Colonic mucosa (tissue), 4 donors: ENCODE measurements around the gene CST3. TPM values are rescaled to one million over a fixed set of nuclear protein-coding genes. Genes with fewer than 3 reads are reported as not detected.

Experiments used
- DNase-seq: peaks from one replicate; pipeline ENCODE4 v3.0.0-alpha.2; 2020
- H3K27ac ChIP-seq: fragments of 200-600 bp; one replicate; pipeline ENCODE4 v1.8.0; 2021
- H3K27me3 ChIP-seq: fragments of 200-600 bp; one replicate; pipeline ENCODE4 v1.8.0; 2021
- H3K36me3 ChIP-seq: fragments of 200-600 bp; one replicate; pipeline ENCODE4 v1.8.0; 2021
- H3K4me1 ChIP-seq: fragments of 200-600 bp; one replicate; pipeline ENCODE4 v1.8.0; 2021; ENCODE audit warnings: mild to moderate bottlenecking
- H3K4me3 ChIP-seq: fragments of 200-600 bp; one replicate; pipeline ENCODE4 v1.8.0; 2021
- H3K9ac ChIP-seq, 2 donors: one replicate each; pipeline ENCODE4 v1.7.0; 2013; ENCODE audit warnings: control low read depth in 2 of 2, low read depth in 2 of 2, low read length in 2 of 2
- H3K9me3 ChIP-seq: fragments of 200-600 bp; one replicate; pipeline ENCODE4 v1.8.0; 2021
- CTCF ChIP-seq: fragments of 200-600 bp; IDR thresholded peaks from one replicate; pipeline ENCODE4 v1.8.0; 2022; ENCODE audit warnings: antibody characterized with exemption, mild to moderate bottlenecking
- intact Hi-C: fragments of 100-400 bp; cut with DNase I; formaldehyde crosslinking; loops from one replicate; pipeline ENCODE4 v1.14.1; 2022
- total RNA-seq, 2 donors: library from RNA; stranded (reverse); fragmentation: NEBNext Ultra II Directional in 1 of 2; extraction: Animal tissue kit (Norgen Biotek cat#: 25700) in 1 of 2; gene quantifications; one replicate each; pipeline ENCODE4 v1.2.1, GENCODE V29; 2021
- donor health status: healthy.
- donor health status: DM: no; HTN: no; CAD: no.
- donor health status: DM: no; HTN: no; CAD: no.

Gene CST3
- total RNA-seq, 2 donors from 2014 or later, result 606 to 666 TPM

DNA sequence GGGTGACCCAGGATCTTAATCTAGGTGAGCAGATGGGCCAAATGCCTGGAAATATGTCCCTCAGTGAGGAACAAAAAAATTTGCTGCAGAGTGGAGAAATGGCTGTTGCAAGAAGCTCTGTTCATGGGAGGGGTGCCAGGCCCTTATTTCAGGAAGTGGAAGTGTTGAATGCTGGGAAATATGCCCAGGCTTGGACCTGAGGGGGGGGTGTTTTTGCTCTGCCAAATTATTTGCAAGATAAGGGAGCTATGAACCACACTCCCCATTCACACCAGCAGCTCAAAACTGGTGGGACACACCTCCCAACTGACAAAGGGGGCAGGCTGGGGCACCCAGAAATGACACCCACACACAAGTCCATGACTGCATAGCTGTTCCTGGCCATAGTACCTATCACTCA lies 42.4 kb upstream of the CST3 start:
- H3K4me3 ChIP-seq, result no peak overlapping the region
- H3K36me3 ChIP-seq, result no peaks in the 10 kb centered on the region
- no peak overlapping the region for H3K27ac ChIP-seq
- H3K27me3 ChIP-seq, result no peaks in the 10 kb centered on the region
- no peak for DNase-seq
- TF ChIP-seq CTCF, result no peak
- no peaks in the 10 kb centered on the region for H3K9me3 ChIP-seq
- H3K9ac ChIP-seq, result no peak overlapping the region
- intact Hi-C loops, result no loop called here
- H3K4me1 ChIP-seq, result no peaks in the 10 kb centered on the region

- Histone ChIP-seq H3K4me3 (no peak overlapping the region), H3K4me1 (no peaks in the 10 kb centered on the region), H3K27ac (no peak overlapping the region), H3K9me3 (no peaks in the 10 kb centered on the region), H3K9ac (no peak overlapping the region), H3K27me3 (no peaks in the 10 kb centered on the region), H3K36me3 (no peaks in the 10 kb centered on the region)
- intact Hi-C loops, result no loop called here
- TF ChIP-seq CTCF, result no peak
- DNase-seq, result no peak
These were observed 41.7 kb upstream of the CST3 start for GRCh38 chr20:23679133-23680092.

DNA sequence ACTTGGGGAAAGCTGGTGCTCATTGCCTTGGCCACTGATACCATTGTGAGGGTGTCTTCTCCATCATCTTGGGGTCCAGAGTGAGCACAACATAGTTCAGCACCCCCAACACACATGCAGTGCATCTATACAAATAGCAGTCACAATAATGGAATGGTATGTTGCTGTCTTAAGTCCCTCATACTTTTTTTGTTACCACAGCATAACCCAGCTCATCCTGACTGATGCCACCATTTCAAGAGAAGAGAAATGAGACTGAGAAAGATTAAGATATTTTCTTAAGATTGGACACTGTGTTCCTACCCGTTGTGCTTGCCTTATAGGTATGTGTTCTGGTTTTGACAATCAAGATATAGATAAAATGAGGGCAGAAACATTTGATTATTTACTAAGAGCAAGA lies 35.5 kb upstream of the CST3 start:
- Histone ChIP-seq H3K4me1 (no peaks in the 10 kb centered on the region), H3K9me3 (no peaks in the 10 kb centered on the region), H3K4me3 (no peak overlapping the region), H3K36me3 (no peaks in the 10 kb centered on the region), H3K27ac (no peak overlapping the region), H3K9ac (no peak overlapping the region), H3K27me3 (no peaks in the 10 kb centered on the region)
- DNase-seq, result no peak
- no peak for TF ChIP-seq CTCF
- intact Hi-C loops, result no loop called here

- H3K4me1 ChIP-seq, result no peaks in the 10 kb centered on the region
- H3K27ac ChIP-seq, result no peak overlapping the region
- H3K36me3 ChIP-seq, result no peaks in the 10 kb centered on the region
- no peak overlapping the region for H3K4me3 ChIP-seq
- intact Hi-C loops, result no loop called here
- no peak for DNase-seq
- no peaks in the 10 kb centered on the region for H3K9me3 ChIP-seq
- no peak for TF ChIP-seq CTCF
- H3K9ac ChIP-seq, result no peak overlapping the region
- H3K27me3 ChIP-seq, result no peaks in the 10 kb centered on the region
These were observed 34.4 kb upstream of the CST3 start for GRCh38 chr20:23672158-23672557.

- no peak overlapping the region for H3K9ac ChIP-seq
- no peaks in the 10 kb centered on the region for H3K4me1 ChIP-seq
- intact Hi-C loops, result no loop called here
- no peak overlapping the region for H3K27ac ChIP-seq
- no peaks in the 10 kb centered on the region for H3K27me3 ChIP-seq
- no peaks in the 10 kb centered on the region for H3K9me3 ChIP-seq
- no peak overlapping the region for H3K4me3 ChIP-seq
- no peaks in the 10 kb centered on the region for H3K36me3 ChIP-seq
- no peak for TF ChIP-seq CTCF
- DNase-seq, result no peak
These were observed 33.7 kb upstream of the CST3 start for GRCh38 chr20:23671479-23671878.
